Esophagus squamous epithelium (tissue), 4 donors: ENCODE data around the gene CACNA2D2.

Experiments used
- POLR2A ChIP-seq, 4 donors: fragments of 450-650 bp; IDR thresholded peaks; one replicate each; pipeline ENCODE4 v1.6.1; 2017; ENCODE audit warnings: antibody characterized with exemption in 4 of 4, mild to moderate bottlenecking in 4 of 4, moderate library complexity in 3 of 4
- TF ChIP-seq, protein P1 (sequence below), 6 experiments: fragments of 450-650 bp in 4 of 6; fragments of 200-600 bp in 2 of 6; sonication (generic) in 2 of 6; IDR thresholded peaks; one replicate each; pipeline ENCODE4 v1.5.1; 2016 to 2019; ENCODE audit warnings: antibody characterized with exemption in 6 of 6, mild to moderate bottlenecking in 4 of 6, moderate library complexity in 4 of 6

DNA sequence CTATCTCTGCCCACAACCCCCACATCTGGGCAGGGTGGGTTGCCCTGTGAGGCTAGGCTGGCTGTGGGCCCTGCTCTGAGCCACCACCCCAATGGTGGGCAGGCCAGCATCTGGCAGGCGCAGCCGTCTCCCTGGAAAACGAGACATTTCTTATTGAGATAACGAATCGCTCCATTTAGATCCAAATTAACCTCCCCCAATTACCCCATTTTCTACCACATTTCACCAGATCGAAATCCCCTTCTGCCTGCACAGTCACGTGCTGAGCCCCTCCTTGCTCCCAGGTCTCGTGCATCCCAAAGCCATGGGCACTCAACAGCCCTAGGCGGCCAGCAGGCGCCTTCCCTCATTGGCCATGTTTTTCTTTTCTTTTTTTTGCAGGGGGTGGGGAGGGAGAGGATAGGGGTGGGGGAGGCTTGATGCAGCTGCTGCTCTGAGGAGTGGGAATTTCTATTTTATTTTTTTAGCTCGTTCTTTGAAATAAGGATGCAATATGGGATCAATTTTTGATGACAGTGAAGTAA lies 91.1 kb downstream of the CACNA2D2 start:
- TF ChIP-seq, protein P1, sequence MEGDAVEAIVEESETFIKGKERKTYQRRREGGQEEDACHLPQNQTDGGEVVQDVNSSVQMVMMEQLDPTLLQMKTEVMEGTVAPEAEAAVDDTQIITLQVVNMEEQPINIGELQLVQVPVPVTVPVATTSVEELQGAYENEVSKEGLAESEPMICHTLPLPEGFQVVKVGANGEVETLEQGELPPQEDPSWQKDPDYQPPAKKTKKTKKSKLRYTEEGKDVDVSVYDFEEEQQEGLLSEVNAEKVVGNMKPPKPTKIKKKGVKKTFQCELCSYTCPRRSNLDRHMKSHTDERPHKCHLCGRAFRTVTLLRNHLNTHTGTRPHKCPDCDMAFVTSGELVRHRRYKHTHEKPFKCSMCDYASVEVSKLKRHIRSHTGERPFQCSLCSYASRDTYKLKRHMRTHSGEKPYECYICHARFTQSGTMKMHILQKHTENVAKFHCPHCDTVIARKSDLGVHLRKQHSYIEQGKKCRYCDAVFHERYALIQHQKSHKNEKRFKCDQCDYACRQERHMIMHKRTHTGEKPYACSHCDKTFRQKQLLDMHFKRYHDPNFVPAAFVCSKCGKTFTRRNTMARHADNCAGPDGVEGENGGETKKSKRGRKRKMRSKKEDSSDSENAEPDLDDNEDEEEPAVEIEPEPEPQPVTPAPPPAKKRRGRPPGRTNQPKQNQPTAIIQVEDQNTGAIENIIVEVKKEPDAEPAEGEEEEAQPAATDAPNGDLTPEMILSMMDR (IDR thresholded peaks at IDR 0.05), result no peak
- no peak for TF ChIP-seq POLR2A (IDR thresholded peaks at IDR 0.05)
